ENCODE results near the gene TMEM250. TPM values are rescaled to one million over a fixed set of nuclear protein-coding genes. Genes with fewer than 3 reads are reported as not detected.

The TMEM250 gene
- total and polyA plus RNA-seq, 7 donors, result 23.7 to 48.4 (median 30.0) TPM

DNA sequence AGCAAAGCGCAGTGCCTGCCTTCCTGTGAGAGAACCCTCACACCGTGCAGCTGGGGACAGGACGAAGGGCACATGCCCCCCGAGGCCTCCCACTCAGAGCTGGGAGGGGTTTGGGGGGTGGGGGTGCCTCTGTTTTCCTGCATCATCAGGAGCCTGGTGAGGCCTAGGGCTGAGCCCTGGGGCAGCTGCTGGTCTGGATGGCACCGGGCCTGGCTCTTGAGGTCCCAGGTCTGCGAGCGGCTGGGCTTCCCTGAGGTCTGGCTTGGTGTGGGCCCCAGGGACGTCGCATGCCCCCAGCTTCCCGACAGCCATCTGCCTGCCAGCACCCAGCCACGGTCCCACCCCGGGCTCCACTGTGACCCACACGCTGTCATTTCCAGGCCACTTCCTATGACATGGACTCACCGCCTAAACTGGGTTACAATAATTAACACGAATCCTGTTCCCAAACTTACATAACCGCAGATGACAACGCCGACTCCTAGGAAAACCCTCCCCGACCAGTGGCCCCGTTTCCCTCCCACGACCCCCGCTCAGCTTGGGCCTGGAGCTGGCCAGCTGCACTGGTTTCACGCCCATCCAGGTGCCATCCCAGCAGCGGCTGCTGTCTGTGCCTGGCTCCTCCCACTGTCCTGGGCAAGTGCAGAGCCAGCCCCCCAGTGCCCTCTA, 32.3 kb downstream of the TMEM250 start:
- peak overlapping the region; percentile 97 to 98 (median 98) for H3K27ac ChIP-seq

GRCh38 chr9:136085815-136086212, 32.9 kb downstream of the TMEM250 start:
- WGBS, 2 donors, result 53 to 84% methylated on average over 16 of the region's 16 CpGs
- TF ChIP-seq POLR2A (IDR thresholded peaks at IDR 0.05), result peak in 1 of 2 donors; percentile 31
- peak; percentile 38 to 79 (median 60) for TF ChIP-seq POLR2AphosphoS5 (IDR thresholded peaks at IDR 0.05)
- TF ChIP-seq, protein P1, sequence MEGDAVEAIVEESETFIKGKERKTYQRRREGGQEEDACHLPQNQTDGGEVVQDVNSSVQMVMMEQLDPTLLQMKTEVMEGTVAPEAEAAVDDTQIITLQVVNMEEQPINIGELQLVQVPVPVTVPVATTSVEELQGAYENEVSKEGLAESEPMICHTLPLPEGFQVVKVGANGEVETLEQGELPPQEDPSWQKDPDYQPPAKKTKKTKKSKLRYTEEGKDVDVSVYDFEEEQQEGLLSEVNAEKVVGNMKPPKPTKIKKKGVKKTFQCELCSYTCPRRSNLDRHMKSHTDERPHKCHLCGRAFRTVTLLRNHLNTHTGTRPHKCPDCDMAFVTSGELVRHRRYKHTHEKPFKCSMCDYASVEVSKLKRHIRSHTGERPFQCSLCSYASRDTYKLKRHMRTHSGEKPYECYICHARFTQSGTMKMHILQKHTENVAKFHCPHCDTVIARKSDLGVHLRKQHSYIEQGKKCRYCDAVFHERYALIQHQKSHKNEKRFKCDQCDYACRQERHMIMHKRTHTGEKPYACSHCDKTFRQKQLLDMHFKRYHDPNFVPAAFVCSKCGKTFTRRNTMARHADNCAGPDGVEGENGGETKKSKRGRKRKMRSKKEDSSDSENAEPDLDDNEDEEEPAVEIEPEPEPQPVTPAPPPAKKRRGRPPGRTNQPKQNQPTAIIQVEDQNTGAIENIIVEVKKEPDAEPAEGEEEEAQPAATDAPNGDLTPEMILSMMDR (IDR thresholded peaks at IDR 0.05), result no peak
- no peak for TF ChIP-seq EP300 (IDR thresholded peaks at IDR 0.05)
- Histone ChIP-seq H3K27me3 (no peaks in the 10 kb centered on the region), H3K36me3 (peaks cover 0 to 10% (median 0%) of the 10 kb centered on the region in 4 donors), H3K4me3 (peak overlapping the region in 1 of 4 donors; percentile 11), H3K27ac (peak overlapping the region; percentile 97 to 98 (median 98)), H3K4me1 (peaks cover 0 to 99% (median 96%) of the 10 kb centered on the region in 4 donors), H3K9me3 (no peaks in the 10 kb centered on the region)
- peak; percentile 93 for DNase-seq
- intact Hi-C loops (cut with DNase I), result loop anchor here (5.0 kb wide), 1 partner anchor 34 kb away; no protein-coding TSS in a partner anchor

More for the DNA sequence above, 32.3 kb downstream of the TMEM250 start:
- intact Hi-C loops (cut with DNase I), result loop anchor here (5.0 kb wide), 1 partner anchor 34 kb away; no protein-coding TSS in a partner anchor
- TF ChIP-seq POLR2A (IDR thresholded peaks at IDR 0.05) (no peak), EP300 (IDR thresholded peaks at IDR 0.05) (no peak), POLR2AphosphoS5 (IDR thresholded peaks at IDR 0.05) (no peak)
- TF ChIP-seq, protein P1 (IDR thresholded peaks at IDR 0.05), result no peak
- Histone ChIP-seq H3K9me3 (no peaks in the 10 kb centered on the region), H3K4me1 (peaks cover 0 to 99% (median 96%) of the 10 kb centered on the region in 4 donors), H3K36me3 (peaks cover 0 to 10% (median 0%) of the 10 kb centered on the region in 4 donors), H3K4me3 (peak overlapping the region in 1 of 4 donors; percentile 11), H3K27me3 (no peaks in the 10 kb centered on the region)
- peak; percentile 71 for DNase-seq
- WGBS, 2 donors, result 82% methylated on average over 24 of the region's 24 CpGs

- peak; percentile 69 for DNase-seq
- Histone ChIP-seq H3K27me3 (no peaks in the 10 kb centered on the region), H3K9me3 (no peaks in the 10 kb centered on the region), H3K4me3 (no peak overlapping the region), H3K4me1 (peaks cover 0 to 99% (median 96%) of the 10 kb centered on the region in 4 donors), H3K27ac (peak overlapping the region in 2 of 4 donors; percentile 74 to 84), H3K36me3 (peaks cover 0 to 10% (median 0%) of the 10 kb centered on the region in 4 donors)
- TF ChIP-seq POLR2A (IDR thresholded peaks at IDR 0.05) (no peak), EP300 (IDR thresholded peaks at IDR 0.05) (no peak), POLR2AphosphoS5 (IDR thresholded peaks at IDR 0.05) (no peak)
- TF ChIP-seq, protein P1 (IDR thresholded peaks at IDR 0.05), result no peak
- 90 to 94% methylated on average over 33 of the region's 33 CpGs for WGBS, 2 donors
- intact Hi-C loops (cut with DNase I), result no loop called here
Observed at GRCh38 chr9:136084063-136084944, 34.4 kb downstream of the TMEM250 start.

- intact Hi-C loops (cut with DNase I), result no loop called here
- peaks cover 0 to 10% (median 0%) of the 10 kb centered on the region in 4 donors for H3K36me3 ChIP-seq
- H3K9me3 ChIP-seq, result no peaks in the 10 kb centered on the region
- no peaks in the 10 kb centered on the region for H3K27me3 ChIP-seq
- H3K4me3 ChIP-seq, result no peak overlapping the region
- H3K4me1 ChIP-seq, result peaks cover 0 to 99% (median 96%) of the 10 kb centered on the region in 4 donors
- H3K27ac ChIP-seq, result peak overlapping the region in 3 of 4 donors; percentile 74 to 88 (median 84)
- WGBS, 2 donors, result 93 to 95% methylated on average over 24 of the region's 24 CpGs
- peak; percentile 64 for DNase-seq
- TF ChIP-seq, protein P1 (IDR thresholded peaks at IDR 0.05), result no peak
- TF ChIP-seq POLR2AphosphoS5 (IDR thresholded peaks at IDR 0.05), result no peak
- no peak for TF ChIP-seq EP300 (IDR thresholded peaks at IDR 0.05)
- TF ChIP-seq POLR2A (IDR thresholded peaks at IDR 0.05), result no peak
Observed at GRCh38 chr9:136083558-136084062, 35.1 kb downstream of the TMEM250 start.

Data from sigmoid colon (tissue), 7 donors.